Measurements from ENCODE around the gene BCL2A1.
"Not testable (repeated sequence)": the region's sequence is repeated elsewhere in the genome, so short reads cannot be mapped to it uniquely, and the experiment has no call there.

Gene BCL2A1

GRCh38 chr15:79960502-79961212 lies 10.3 kb downstream of the BCL2A1 start:
- DNase-seq (ENCODE audit: low read depth in 2 of 2, low spot score in 1 of 2): no peak

- DNase-seq (ENCODE audit: low read depth in 2 of 2, low spot score in 1 of 2): no peak
These were observed 13.3 kb downstream of the BCL2A1 start for GRCh38 chr15:79957741-79958140.

GRCh38 chr15:79956354-79956939 lies 14.5 kb downstream of the BCL2A1 start:
- no peak for DNase-seq (ENCODE audit: low read depth in 2 of 2, low spot score in 1 of 2)

DNA sequence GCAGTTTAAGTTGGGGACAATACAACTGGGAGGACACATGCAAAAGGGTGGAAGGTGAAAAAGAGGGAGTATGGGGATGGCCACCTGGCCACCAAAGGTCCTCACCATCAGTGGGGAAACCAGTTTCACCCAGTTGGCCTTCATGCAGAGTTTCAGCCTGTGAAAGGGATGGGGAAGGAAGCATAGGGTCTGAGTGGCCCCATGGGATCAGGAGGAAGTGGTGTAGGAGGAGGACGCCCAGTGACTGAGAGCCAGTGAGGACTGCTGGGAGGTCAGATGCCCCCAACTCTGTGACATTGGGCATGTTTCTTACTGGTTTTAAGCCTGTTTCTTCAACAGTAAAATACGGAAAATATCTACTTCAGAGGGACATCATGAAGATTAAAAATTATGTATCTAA lies 16.3 kb downstream of the BCL2A1 start:
- DNase-seq (ENCODE audit: low read depth in 2 of 2, low spot score in 1 of 2): no peak

DNA sequence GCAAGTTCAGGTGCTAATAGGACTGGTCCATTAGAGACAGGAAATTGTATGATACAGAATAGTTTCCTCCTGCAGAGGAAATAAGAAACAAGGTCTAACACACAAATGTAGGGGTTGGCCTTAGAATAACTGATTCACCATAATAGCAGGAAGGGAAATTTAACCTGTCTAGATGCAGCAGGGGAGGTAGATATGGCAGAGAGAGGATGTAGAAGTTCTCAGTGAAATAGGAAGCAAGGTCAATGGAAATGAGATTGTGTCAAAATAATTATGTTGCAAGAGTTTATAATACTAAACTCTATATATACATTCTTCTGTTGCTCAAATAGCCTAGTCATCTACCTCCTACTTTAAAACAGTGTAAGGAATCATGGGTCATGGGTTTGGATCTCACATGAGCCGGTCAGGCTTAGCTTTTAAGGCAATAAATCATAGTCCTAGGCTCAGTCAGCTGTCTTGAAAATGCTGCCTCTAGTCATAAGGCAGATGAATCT lies 17.0 kb downstream of the BCL2A1 start:
- no peak for DNase-seq (ENCODE audit: low read depth in 2 of 2, low spot score in 1 of 2)

- no peak for DNase-seq (ENCODE audit: low read depth in 2 of 2, low spot score in 1 of 2)
These were observed 18.7 kb downstream of the BCL2A1 start for GRCh38 chr15:79952329-79952728.

DNA sequence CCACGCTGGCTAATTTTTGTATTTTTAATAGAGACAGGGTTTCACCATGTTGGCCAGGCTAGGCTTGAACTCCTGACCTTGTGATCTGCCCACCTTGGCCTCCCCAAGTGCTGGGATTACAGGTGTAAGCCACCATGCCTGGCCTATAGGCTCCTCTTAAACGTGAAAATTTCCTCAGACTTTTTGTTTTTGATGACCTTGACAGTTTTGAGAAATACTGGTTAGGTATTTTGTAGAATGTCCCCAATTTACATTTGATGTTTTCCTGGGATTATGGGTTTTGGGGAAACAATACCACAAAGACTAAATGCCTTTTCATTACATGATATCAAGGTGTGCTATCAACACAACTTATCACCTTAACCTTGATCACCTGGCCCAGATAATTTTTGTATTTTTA lies 20.7 kb downstream of the BCL2A1 start:
- DNase-seq (ENCODE audit: low read depth in 2 of 2, low spot score in 1 of 2): no peak

DNA sequence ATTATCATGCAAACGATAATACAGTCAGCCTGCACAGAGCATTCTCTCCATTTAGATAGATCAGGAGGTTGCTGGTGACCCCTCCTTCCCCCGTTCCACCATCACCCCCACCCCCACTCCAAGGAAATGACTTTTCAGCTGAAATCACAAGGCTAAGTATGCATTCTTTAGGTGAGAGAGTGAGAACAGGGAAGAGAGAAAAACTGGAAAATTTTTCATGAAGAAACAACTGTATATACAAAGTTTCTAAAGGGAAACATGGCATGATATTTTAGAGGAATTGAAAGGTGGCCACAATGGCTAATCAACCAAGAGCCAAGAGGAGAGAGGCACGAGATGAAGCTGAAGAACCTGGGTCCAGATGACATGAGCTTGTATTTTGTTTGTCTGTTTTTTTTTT lies 22.2 kb downstream of the BCL2A1 start:
- no peak for DNase-seq (ENCODE audit: low read depth in 2 of 2, low spot score in 1 of 2)

DNA sequence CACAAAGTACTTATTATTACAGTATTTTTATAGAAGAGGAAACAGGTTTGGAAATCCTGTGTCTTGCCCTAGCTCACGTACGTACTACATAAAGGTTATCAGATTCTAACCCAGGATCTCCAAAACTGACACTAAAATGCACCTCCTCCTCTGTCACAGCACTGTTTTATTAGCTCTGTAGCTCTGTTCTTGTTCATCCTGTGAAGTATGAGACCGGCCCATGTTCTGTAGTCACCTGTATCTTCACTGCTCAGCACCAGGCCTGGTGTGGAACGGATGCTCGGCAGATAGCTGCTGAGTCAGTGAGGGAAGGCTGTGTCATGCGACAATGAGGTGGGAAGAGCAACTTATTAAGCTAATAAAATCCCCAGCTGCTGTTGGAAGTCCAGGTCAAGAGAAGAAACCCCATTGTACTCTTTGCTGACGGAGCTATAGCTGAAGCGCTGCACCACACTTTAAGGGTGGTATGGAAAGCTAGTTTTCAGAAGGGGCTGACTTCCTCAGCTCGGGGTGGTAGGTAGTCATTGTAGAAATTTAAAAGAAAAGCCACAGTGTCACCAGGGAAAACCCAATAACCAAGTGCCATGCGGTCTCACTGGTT lies 22.8 kb downstream of the BCL2A1 start:
- DNase-seq (ENCODE audit: low read depth in 2 of 2, low spot score in 1 of 2): no peak

- DNase-seq (ENCODE audit: low read depth in 2 of 2, low spot score in 1 of 2): no peak
These were observed 24.0 kb downstream of the BCL2A1 start for GRCh38 chr15:79947009-79947408.

DNA sequence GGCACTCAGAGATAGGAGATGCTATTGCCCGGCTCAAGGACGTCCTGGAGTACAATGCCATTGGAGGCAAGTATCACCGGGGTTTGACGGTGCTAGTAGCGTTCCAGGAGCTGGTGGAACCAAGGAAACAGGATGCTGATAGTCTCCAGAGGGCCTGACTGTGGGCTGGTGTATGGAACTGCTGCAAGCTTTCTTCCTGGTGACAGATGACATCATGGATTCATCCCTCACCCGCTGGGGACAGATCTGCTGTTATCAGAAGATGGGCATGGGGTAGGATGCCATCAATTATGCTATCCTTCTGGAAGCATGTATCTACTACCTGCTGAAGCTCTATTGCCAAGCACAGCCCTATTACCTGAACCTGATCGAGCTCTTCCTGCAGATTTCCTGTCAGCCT lies 26.4 kb downstream of the BCL2A1 start:
- no peak for DNase-seq (ENCODE audit: low read depth in 2 of 2, low spot score in 1 of 2)

DNA sequence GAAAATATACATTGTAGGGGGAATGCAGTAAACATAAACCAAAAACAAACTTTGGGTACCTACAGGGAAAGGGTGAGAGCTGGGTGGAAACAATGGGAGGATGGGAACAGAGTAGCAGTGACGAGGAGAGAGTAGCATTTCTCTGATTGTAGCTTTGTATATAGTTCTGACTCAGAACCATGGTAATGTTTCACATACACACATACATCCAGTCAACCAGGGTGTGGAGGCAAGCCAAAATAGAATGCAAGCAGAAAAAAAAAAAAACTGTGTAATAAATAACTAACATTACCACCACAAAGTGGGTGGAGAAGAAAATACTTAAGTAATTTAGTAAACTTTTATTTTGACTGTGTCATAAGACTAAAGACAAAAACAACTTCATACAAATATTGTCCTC lies 27.2 kb downstream of the BCL2A1 start:
- no peak for DNase-seq (ENCODE audit: low read depth in 2 of 2, low spot score in 1 of 2)

GRCh38 chr15:79942741-79943481 lies 28.1 kb downstream of the BCL2A1 start:
- DNase-seq (ENCODE audit: low read depth in 2 of 2, low spot score in 1 of 2): no peak

DNA sequence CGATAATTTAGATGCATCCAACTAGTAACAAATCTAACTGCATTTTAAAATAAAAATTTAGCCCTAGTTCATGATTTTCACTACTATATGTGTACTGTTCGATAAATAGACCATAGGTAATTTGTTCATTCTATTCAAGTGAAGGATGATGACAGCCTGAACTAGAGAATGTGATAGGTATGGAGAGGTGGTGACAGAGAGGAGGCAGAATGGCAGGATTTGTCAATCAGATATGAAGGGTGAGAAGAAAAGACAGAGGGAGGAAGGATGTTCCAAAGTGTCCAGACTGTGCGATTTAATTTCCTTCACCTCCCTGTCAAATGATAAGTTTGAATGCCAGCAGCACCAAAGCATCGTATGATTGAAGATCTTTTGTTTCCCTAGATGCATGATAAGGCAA lies 31.6 kb downstream of the BCL2A1 start:
- DNase-seq (ENCODE audit: low read depth in 2 of 2, low spot score in 1 of 2): no peak

GRCh38 chr15:79938143-79938542 lies 32.9 kb downstream of the BCL2A1 start:
- DNase-seq (ENCODE audit: low read depth in 2 of 2, low spot score in 1 of 2): no peak

DNA sequence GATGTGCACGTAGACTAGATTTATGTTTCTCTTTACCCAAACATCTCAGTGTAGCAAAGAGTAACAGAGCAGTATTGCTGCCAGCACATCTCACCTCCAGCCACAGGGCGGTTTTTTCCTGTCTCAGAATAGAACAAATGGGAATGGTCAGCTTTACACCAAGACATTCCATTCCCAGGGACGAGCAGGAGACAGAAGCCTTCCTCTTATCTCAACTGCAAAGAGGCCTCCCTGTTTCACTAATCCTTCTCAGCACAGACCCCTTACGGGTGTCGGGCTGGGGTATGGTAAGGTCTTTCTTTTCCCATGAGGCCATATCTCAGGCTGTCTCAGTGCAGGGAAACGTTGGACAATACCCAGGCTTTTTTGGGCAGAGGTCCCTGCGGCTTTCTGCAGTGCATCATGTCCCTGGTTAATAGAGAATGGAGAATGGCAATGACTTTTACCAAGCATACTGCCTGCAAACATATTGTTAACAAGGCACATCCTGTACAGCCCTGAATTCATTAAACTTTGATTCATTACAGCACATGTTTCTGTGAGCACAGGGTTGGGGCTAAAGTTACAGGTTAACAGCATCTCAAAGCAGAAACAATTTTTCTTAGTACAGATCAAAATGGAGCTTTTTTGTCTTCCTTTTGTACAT lies 35.3 kb downstream of the BCL2A1 start:
- not testable (repeated sequence) for DNase-seq (ENCODE audit: low read depth in 2 of 2, low spot score in 1 of 2)

DNA sequence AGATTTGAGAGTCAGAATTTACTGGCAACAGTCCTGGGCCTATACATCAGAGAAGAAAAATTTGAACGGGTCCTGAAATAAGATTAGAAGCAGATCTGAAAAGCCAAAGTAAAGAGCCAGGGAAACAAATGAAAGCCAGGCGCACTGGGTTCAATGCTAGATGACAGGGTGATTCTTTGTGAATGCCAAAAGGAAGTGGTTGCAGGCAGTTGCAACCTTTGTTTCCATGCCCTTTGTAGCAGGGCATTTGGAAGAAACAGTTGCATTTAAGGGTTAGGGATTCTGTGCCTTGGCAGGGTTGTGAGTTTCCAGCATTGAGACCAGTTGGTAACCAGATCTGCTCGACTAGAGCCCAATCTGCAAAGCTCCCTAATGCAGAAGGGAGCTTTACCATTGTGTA lies 37.8 kb downstream of the BCL2A1 start:
- DNase-seq (ENCODE audit: low read depth in 2 of 2, low spot score in 1 of 2): no peak

DNA sequence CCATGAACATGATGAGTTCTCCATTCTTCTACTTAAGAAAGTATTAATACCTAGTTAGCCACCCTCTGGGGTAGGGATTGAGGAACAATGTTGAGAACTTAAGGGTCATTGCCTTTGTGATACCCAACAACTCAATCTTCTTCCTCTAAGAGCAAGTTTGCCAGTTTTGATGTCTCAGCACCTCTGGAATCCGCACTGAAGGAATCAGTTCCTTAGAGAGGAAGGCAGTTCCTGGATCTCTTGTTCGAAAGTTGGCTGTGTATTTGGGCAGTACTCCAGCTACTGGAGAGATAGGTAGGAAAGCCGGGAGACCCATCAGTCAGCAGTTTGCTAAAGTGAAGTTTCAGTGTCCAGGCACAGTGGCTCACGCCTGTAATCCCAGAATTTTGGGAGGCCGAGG lies 38.5 kb downstream of the BCL2A1 start:
- no peak for DNase-seq (ENCODE audit: low read depth in 2 of 2, low spot score in 1 of 2)

DNA sequence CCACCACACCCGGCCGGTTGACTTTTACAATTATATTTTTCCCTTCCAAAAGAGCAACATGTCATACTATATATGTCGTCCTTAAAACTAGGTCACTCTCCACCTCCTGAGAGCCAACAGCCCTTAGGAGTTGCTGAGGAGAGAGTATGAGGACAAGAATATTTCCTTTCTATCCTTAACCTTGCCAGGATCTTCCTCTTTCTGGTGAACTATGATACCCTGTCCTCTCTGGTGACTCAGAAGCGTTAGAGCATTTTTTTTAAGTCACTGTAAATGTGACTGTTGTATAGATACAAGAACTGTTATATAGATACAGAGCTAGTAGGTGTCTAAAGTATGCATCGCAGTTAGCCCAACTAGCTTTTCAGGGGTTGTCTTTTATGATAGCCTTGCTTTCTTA lies 40.5 kb downstream of the BCL2A1 start:
- DNase-seq (ENCODE audit: low read depth in 2 of 2, low spot score in 1 of 2): no peak

GRCh38 chr15:79929412-79929811 lies 41.6 kb downstream of the BCL2A1 start:
- no peak for DNase-seq (ENCODE audit: low read depth in 2 of 2, low spot score in 1 of 2)

GRCh38 chr15:79926116-79926515 lies 44.9 kb downstream of the BCL2A1 start:
- DNase-seq (ENCODE audit: low read depth in 2 of 2, low spot score in 1 of 2): not testable (repeated sequence)
